ENCODE results near the gene EDAR.

GRCh38 chr2:108912629-108912902 is 76.5 kb downstream of the EDAR start:
- TF ChIP-seq EZH2 (IDR thresholded peaks at IDR 0.05) (no peak), POLR2AphosphoS5 (IDR thresholded peaks at IDR 0.05; ENCODE audit: borderline replicate concordance, low read depth, low read length) (no peak), FOXP2 (optimal IDR thresholded peaks at IDR 0.05; ENCODE audit: control extremely low read depth, extremely low read length, insufficient read depth) (no peak)

All from SK-N-MC (cell line).